ENCODE results near the gene RNU6-9.

DNA sequence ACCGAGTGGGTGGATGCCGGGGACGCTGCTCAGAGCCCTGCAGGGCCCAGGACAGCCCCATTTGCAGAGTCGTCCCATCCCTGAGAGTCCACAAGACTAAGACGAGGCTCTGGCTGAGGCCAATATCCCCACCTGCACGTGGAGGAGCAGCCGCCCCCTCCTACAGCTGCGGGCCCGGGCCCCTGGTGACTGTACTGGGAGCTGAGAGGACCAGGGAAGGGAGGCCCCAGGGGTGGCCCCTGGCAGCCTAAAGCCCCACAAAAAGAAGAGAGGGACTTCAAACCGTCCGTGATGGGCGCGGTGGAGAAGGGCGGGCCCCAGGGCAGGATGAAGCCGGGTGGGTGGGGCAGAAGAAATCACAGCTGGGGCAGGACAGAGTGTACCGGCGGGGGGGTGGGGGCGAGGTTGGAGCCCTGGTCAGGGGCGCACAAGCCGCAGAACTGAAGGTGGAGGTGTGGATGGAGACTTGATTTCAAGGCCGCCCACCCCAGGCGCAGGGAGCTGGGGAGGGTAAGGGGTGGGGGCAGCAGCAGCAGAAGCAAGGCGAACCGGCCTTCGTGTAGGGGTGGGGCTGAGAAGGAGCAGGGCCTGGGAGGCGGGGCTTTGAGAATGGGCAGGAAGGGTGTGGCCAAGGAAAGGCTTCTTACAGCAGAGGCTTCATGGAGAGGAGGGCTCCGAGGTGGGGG is 20.9 kb upstream of the RNU6-9 start:
- TF ChIP-seq CTCF (IDR thresholded peaks at IDR 0.05) (no peak), EZH2 (IDR thresholded peaks at IDR 0.05) (no peak)
